Heart left ventricle (tissue), 16 donors: ENCODE data around the gene SLC19A1. TPM values are rescaled to one million over a fixed set of nuclear protein-coding genes. Genes with fewer than 3 reads are reported as not detected.

Experiments used
- ATAC-seq, 4 donors: fragments of 200-7000 bp; cut with Tn5 transposase; one replicate each; pipeline ENCODE4 v1.9.1; 2020 to 2022; ENCODE audit warnings: moderate library complexity in 4 of 4, mild to moderate bottlenecking in 3 of 4, moderate number of reproducible peaks in 1 of 4
- DNase-seq, 5 donors: peaks; one replicate each; pipeline ENCODE4 v3.0.0-alpha.2; 2020
- H3K27ac ChIP-seq, 12 donors: fragments of 200-600 bp; sonication (generic) in 4 of 12; one replicate each; pipeline versions ENCODE4 v1.5.0 to v1.8.0; 2016 to 2022; ENCODE audit warnings: mild to moderate bottlenecking in 2 of 12
- H3K27me3 ChIP-seq, 9 donors: fragments of 200-600 bp; sonication (generic) in 2 of 9; one replicate each; pipeline versions ENCODE4 v1.5.1 to v1.8.0; 2016 to 2022; ENCODE audit warnings: mild to moderate bottlenecking in 3 of 9
- H3K36me3 ChIP-seq, 9 donors: fragments of 200-600 bp; sonication (generic) in 2 of 9; one replicate each; pipeline versions ENCODE4 v1.5.0 to v1.8.0; 2018 to 2022; ENCODE audit warnings: mild to moderate bottlenecking in 2 of 9
- H3K4me1 ChIP-seq, 12 donors: fragments of 200-600 bp; sonication (generic) in 4 of 12; one replicate each; pipeline versions ENCODE4 v1.5.0 to v1.8.0; 2016 to 2022; ENCODE audit warnings: mild to moderate bottlenecking in 3 of 12
- H3K4me3 ChIP-seq, 12 donors: fragments of 200-600 bp; sonication (generic) in 4 of 12; one replicate each; pipeline versions ENCODE4 v1.5.0 to v1.8.0; 2017 to 2022; ENCODE audit warnings: mild to moderate bottlenecking in 9 of 12, moderate library complexity in 4 of 12
- H3K9me3 ChIP-seq, 12 donors: fragments of 200-600 bp; sonication (generic) in 4 of 12; one replicate each; pipeline versions ENCODE4 v1.5.0 to v1.8.0; 2016 to 2022; ENCODE audit warnings: mild to moderate bottlenecking in 1 of 12
- POLR2A ChIP-seq, 2 donors: fragments of 450-650 bp; IDR thresholded peaks; one replicate each; pipeline ENCODE4 v1.6.1; 2017; ENCODE audit warnings: antibody characterized with exemption in 2 of 2, mild to moderate bottlenecking in 2 of 2, moderate library complexity in 2 of 2
- WGBS, 4 donors: extraction: QIAGEN DNeasy Blood & Tissue Kit in 2 of 4; methylation state at CpG; one replicate each; pipeline versions ENCODE4 v1.1.5 to v1.1.7; 2013 to 2018; 5-methylcytosine and 5-hydroxymethylcytosine counted together
- intact Hi-C, 10 donors: fragments of 100-400 bp; cut with DNase I; formaldehyde crosslinking; loops; one replicate each; pipeline versions ENCODE4 v1.11.1 to v1.14.2; 2022
- polyA plus RNA-seq, 2 donors: library from polyadenylated mRNA; stranded (reverse); fragments of 200-250 nt; gene quantifications; one replicate each; pipeline ENCODE4 v1.2.3, GENCODE V29; 2013
- total RNA-seq, 9 donors: library from RNA; depleted of rRNA in 2 of 9; stranded (reverse); fragments of >200 nt in 2 of 9; fragmentation: NEBNext Ultra II Directional in 3 of 9; extraction: Animal tissue kit (Norgen Biotek cat#: 25700) in 3 of 9; gene quantifications; one replicate each; pipeline versions ENCODE4 v1.1.0 to v1.2.4, GENCODE V29; 2016 to 2023
- TF ChIP-seq, protein P1 (sequence below), 12 donors: fragments of 200-600 bp; sonication (generic) in 4 of 12; IDR thresholded peaks; one replicate each; pipeline versions ENCODE4 v1.5.0 to v1.8.0; 2018 to 2022; ENCODE audit warnings: antibody characterized with exemption in 12 of 12, mild to moderate bottlenecking in 5 of 12
- donor health status: ischemic (EF 13 %, LVEDD 7.1; RV severe dilation, severe dysfunction).
- donor health status: healthy with polysubstance abuse.
- donor health status: DM: no; HTN: yes; CAD: no.
- donor health status: DM: no; HTN: no; CAD: no.
- donor health status: ischemic (EF 25% LVEDD 6.9; RV normal size, moderate dysfunction).
- donor health status: ischemic (EF 25% LVEDD 5.7; RV mildly dilated, moderate dysfunction).
- donor health status: healthy.
- donor health status: DM: yes; HTN: yes; CAD: no.
- donor health status: ischemic (EF 35%, LVEDD 5.7; RV mildly dilated, moderate dysfunction).
- donor health status: nonischemic (EF 11% LVEDD 7.7; RV severe dilation, severe dysfunction).
- donor health status: DM: yes; HTN: yes; CAD: no.
- donor health status: PGD.
- donor health status: ischemic (EF 29% LVEDD 5.4; RV normal size, mild dysfunction).
- donor health status: nonischemic (EF 23%, LVEDD 6.1; RV moderate dilation, normal function).

The SLC19A1 gene
- total and polyA plus RNA-seq, 11 donors = 2.4 to 7.0 (median 3.5) TPM

DNA sequence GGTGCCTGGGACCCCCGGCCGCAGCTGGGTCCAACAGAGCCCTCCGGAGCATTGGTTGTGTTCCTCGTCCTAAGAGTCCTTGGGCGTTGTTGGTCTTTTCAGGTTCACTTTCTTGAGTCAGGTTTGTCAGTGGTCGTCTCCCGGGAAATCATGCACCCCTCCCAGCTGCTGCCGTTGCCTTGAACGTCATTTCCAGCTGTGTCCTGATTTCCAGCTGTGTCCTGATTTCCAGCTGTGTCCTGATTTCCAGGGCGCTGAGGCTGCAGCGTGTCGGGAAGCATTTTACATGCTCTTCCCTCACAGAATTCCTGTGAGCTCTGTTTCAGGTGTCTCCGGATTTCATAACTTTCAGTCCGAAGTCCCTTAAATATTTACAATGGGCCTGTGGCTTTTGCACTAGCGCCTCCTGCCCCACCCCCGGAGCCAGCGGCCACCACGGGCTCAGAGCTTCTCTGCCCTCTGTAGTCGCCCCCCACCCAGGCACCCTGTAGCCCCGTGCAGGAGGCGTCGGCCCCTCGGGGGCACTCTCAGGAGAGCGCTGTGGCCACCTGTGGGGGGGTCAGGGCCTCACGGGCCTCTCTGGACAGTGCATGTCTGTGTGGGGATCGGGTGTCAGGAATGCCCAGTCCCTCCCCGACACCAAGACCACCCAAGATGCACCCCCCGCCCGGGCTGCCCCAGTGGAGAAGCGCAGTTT lies 70.6 kb downstream of the SLC19A1 start:
- H3K9me3 ChIP-seq = no peaks in the 10 kb centered on the region
- H3K36me3 ChIP-seq = peaks cover 4 to 41% (median 19%) of the 10 kb centered on the region in 9 donors
- H3K27ac ChIP-seq = peak overlapping the region; percentile 73 to 93 (median 82)
- intact Hi-C loops = loop anchor here in 2 of 10 donors (10.0 kb wide), 2 partner anchors 123 to 353 kb away; no protein-coding TSS in a partner anchor
- peak overlapping the region in 7 of 12 donors; percentile 12 to 33 (median 20) for H3K4me3 ChIP-seq
- 46 to 62% (median 57%) methylated on average over 30 of the region's 30 CpGs for WGBS, 4 donors
- H3K4me1 ChIP-seq = peaks cover 0 to 46% (median 28%) of the 10 kb centered on the region in 12 donors
- DNase-seq (peak; percentile 66 to 82 (median 75)), ATAC-seq (peak; percentile 48 to 77 (median 59))
- TF ChIP-seq POLR2A (IDR thresholded peaks at IDR 0.05) = no peak
- TF ChIP-seq, protein P1, sequence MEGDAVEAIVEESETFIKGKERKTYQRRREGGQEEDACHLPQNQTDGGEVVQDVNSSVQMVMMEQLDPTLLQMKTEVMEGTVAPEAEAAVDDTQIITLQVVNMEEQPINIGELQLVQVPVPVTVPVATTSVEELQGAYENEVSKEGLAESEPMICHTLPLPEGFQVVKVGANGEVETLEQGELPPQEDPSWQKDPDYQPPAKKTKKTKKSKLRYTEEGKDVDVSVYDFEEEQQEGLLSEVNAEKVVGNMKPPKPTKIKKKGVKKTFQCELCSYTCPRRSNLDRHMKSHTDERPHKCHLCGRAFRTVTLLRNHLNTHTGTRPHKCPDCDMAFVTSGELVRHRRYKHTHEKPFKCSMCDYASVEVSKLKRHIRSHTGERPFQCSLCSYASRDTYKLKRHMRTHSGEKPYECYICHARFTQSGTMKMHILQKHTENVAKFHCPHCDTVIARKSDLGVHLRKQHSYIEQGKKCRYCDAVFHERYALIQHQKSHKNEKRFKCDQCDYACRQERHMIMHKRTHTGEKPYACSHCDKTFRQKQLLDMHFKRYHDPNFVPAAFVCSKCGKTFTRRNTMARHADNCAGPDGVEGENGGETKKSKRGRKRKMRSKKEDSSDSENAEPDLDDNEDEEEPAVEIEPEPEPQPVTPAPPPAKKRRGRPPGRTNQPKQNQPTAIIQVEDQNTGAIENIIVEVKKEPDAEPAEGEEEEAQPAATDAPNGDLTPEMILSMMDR (IDR thresholded peaks at IDR 0.05) = no peak
- H3K27me3 ChIP-seq = no peaks in the 10 kb centered on the region

DNA sequence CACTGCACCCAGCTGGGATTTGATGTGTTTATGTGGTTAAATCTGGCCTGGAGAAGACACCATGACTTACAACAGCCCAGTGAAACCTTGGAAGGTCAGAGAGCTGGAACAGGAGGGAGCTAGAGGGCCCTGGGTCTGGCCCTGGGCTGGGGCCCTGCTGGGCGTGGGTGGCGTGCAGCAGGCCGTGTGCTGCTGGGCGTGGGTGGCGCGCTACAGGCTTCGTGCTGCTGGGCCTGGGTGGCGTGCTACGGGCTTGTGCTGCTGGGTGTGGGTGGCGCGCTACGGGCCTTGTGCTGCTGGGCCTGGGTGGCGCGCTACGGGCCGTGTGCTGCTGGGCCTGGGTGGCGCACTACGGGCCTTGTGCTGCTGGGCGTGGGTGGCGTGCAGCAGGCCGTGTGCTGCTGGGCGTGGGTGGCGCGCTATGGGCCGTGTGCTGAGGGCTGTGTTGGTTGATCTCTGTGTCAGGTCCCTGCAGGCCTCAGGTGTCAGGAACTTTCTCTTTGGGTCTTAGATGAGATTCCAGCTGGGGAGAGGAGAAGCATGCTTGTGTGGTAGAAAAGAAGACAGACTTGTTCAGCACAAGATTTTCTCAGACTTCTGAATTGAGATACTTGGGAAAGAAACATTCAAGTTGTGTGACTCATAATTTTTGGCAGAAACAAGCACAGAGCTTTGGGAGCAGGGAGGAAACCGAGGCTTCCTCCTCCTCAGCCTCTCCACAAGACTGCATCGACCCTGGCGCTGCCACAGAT lies 71.3 kb downstream of the SLC19A1 start:
- peak overlapping the region in 7 of 12 donors; percentile 12 to 33 (median 20) for H3K4me3 ChIP-seq
- TF ChIP-seq, protein P1 (IDR thresholded peaks at IDR 0.05) = peak in 1 of 12 donors; percentile 19
- no peak for TF ChIP-seq POLR2A (IDR thresholded peaks at IDR 0.05)
- 32 to 56% (median 41%) methylated on average over 10 to 28 of the region's 28 CpGs for WGBS, 4 donors
- no peaks in the 10 kb centered on the region for H3K9me3 ChIP-seq
- peak; percentile 27 to 70 (median 67) for ATAC-seq
- peaks cover 0 to 49% (median 28%) of the 10 kb centered on the region in 12 donors for H3K4me1 ChIP-seq
- H3K27me3 ChIP-seq = no peaks in the 10 kb centered on the region
- DNase-seq = peak; percentile 49 to 69 (median 64)
- intact Hi-C loops = loop anchor here in 2 of 10 donors (10.0 kb wide), 2 partner anchors 124 to 354 kb away; no protein-coding TSS in a partner anchor
- peak overlapping the region; percentile 73 to 93 (median 82) for H3K27ac ChIP-seq
- peaks cover 4 to 34% (median 16%) of the 10 kb centered on the region in 9 donors for H3K36me3 ChIP-seq

DNA sequence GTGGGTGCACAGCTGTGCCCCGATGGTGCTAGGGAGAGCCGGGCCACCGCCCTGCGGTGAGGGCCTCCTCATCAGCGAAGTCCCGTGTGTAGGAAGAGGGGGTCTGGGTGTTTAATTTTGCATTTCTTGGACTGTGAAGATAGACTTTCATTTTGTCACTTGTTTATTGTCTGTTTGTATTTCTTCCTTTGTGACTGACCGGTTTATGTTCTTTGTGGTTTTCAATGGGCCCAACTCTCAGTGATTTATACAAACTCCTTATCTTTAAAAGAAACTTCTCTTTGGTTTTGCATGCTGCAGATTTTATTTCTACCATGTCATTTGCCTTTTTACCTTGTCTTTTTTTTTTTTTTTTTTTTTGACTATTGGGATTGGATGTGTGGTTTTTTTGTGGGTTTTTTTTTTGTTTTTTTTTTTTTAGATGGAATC lies 72.1 kb downstream of the SLC19A1 start:
- peak in 2 of 5 donors; percentile 28 to 51 for DNase-seq
- no peak for ATAC-seq
- H3K9me3 ChIP-seq = no peaks in the 10 kb centered on the region
- peaks cover 0 to 25% (median 7%) of the 10 kb centered on the region in 9 donors for H3K36me3 ChIP-seq
- peak overlapping the region; percentile 73 to 93 (median 82) for H3K27ac ChIP-seq
- WGBS, 4 donors = 79 to 89% (median 85%) methylated on average over 7 of the region's 7 CpGs
- TF ChIP-seq, protein P1 (IDR thresholded peaks at IDR 0.05) = no peak
- TF ChIP-seq POLR2A (IDR thresholded peaks at IDR 0.05) = no peak
- intact Hi-C loops = loop anchor here in 2 of 10 donors (10.0 kb wide), 2 partner anchors 125 to 355 kb away; no protein-coding TSS in a partner anchor
- H3K4me3 ChIP-seq = no peak overlapping the region
- peaks cover 0 to 49% (median 29%) of the 10 kb centered on the region in 12 donors for H3K4me1 ChIP-seq
- H3K27me3 ChIP-seq = no peaks in the 10 kb centered on the region
